Smooth muscle cell (in vitro differentiated cells): ENCODE results near the gene MAGEB17. TPM values are rescaled to one million over a fixed set of nuclear protein-coding genes. Genes with fewer than 3 reads are reported as not detected.
"Not testable (repeated sequence)": the region's sequence is repeated elsewhere in the genome, so short reads cannot be mapped to it uniquely, and the experiment has no call there.

Experiments
- DNase-seq: peaks from one replicate; lab custom pipeline; 2025; ENCODE audit not compliant: unreplicated experiment; lab: John Stamatoyannopoulos, UW
- H2AFZ ChIP-seq: fragments of 200-600 bp; sonication (generic); 2 replicates; pipeline ENCODE4 v1.6.0; 2016; ENCODE audit warnings: antibody characterized with exemption, low read depth, mild to moderate bottlenecking
- H3F3A ChIP-seq: fragments of 200-600 bp; sonication (generic); 2 replicates; pipeline ENCODE4 v1.6.0; 2017; ENCODE audit warnings: antibody characterized with exemption, low read depth
- H3K27ac ChIP-seq: fragments of 200-600 bp; sonication (generic); 2 replicates; pipeline ENCODE4 v1.5.1; 2016; ENCODE audit warnings: low read depth, mild to moderate bottlenecking
- H3K27me3 ChIP-seq: fragments of 200-600 bp; sonication (generic); 2 replicates; pipeline ENCODE4 v1.6.1; 2016; ENCODE audit warnings: low read depth, mild to moderate bottlenecking
- H3K36me3 ChIP-seq: fragments of 200-600 bp; sonication (generic); 2 replicates; pipeline ENCODE4 v1.5.1; 2016; ENCODE audit warnings: low read depth
- H3K4me1 ChIP-seq: fragments of 200-600 bp; sonication (generic); 2 replicates; pipeline ENCODE4 v1.5.1; 2016; ENCODE audit warnings: low read depth
- H3K4me2 ChIP-seq: fragments of 200-600 bp; sonication (generic); 2 replicates; pipeline ENCODE4 v1.6.0; 2016; ENCODE audit warnings: mild to moderate bottlenecking
- H3K4me3 ChIP-seq: fragments of 200-600 bp; sonication (generic); 2 replicates; pipeline ENCODE4 v1.5.1; 2016; ENCODE audit warnings: mild to moderate bottlenecking
- H3K79me2 ChIP-seq: fragments of 200-600 bp; sonication (generic); 2 replicates; pipeline ENCODE4 v1.6.0; 2016; ENCODE audit warnings: low read depth, mild to moderate bottlenecking
- H3K9ac ChIP-seq: fragments of 200-600 bp; sonication (generic); 2 replicates; pipeline ENCODE4 v1.6.0; 2016; ENCODE audit warnings: low read depth
- H3K9me3 ChIP-seq: fragments of 200-600 bp; sonication (generic); replicated peaks from 2 replicates; pipeline ENCODE4 v1.5.1; 2016; ENCODE audit warnings: low read depth
- H4K20me1 ChIP-seq: fragments of 200-600 bp; sonication (generic); 2 replicates; pipeline ENCODE4 v1.6.0; 2016; ENCODE audit warnings: low read depth
- WGBS: methylation state at CpG from one replicate; pipeline ENCODE4 v1.1.7; 2016; ENCODE audit warnings: low lambda C conversion rate; 5-methylcytosine and 5-hydroxymethylcytosine counted together
- polyA plus RNA-seq: library from polyadenylated mRNA; unstranded; fragments of >200 nt; fragmentation: Nextera tagmentation; extraction: Ambion mirVana; gene quantifications from 2 replicates; pipeline ENCODE4 v1.2.1, GENCODE V29; 2016
- total RNA-seq: library from RNA; depleted of rRNA; stranded (reverse); fragments of >200 nt; gene quantifications from 2 replicates; pipeline ENCODE4 v1.2.3, GENCODE V29; 2014
- TF ChIP-seq, protein P1 (sequence below): fragments of 200-600 bp; sonication (generic); IDR thresholded peaks from 2 replicates; pipeline ENCODE4 v1.5.1; 2017; ENCODE audit warnings: borderline replicate concordance, mild to moderate bottlenecking, antibody characterized with exemption; ENCODE audit not compliant: insufficient read depth, poor library complexity, severe bottlenecking

MAGEB17 gene
- total and polyA plus RNA-seq, 2 experiments from 2014 or later = 0.32 TPM; not detected in 1

DNA sequence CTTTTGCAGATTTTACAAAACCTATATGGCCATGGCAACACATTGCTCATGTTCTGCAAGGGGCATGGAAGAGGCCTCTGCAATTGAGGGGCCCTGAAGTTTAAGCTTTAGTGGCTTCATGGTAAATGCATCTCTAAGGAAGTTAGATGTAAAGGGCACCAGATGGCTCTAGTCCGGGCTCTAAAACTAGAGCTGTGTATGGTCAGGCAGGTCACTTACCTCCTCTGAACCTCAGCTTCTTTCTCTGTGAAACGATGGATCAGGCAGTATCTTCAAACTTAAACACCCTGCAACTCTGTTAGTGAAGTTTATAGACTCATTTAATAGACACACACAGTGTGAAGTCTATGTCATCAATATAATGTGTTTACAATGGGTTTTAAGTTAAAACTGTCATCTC, 10.0 kb downstream of the MAGEB17 start:
- no peaks in the 10 kb centered on the region for H3K27me3 ChIP-seq
- H3K4me2 ChIP-seq = no peak overlapping the region
- 43% methylated on average over 2 of the region's 2 CpGs for WGBS
- H3K79me2 ChIP-seq = no peaks in the 10 kb centered on the region
- H3K9ac ChIP-seq = no peak overlapping the region
- H3F3A ChIP-seq = no peaks in the 10 kb centered on the region
- no peaks in the 10 kb centered on the region for H3K9me3 ChIP-seq
- no peak for DNase-seq
- H3K4me3 ChIP-seq = no peak overlapping the region
- TF ChIP-seq, protein P1, sequence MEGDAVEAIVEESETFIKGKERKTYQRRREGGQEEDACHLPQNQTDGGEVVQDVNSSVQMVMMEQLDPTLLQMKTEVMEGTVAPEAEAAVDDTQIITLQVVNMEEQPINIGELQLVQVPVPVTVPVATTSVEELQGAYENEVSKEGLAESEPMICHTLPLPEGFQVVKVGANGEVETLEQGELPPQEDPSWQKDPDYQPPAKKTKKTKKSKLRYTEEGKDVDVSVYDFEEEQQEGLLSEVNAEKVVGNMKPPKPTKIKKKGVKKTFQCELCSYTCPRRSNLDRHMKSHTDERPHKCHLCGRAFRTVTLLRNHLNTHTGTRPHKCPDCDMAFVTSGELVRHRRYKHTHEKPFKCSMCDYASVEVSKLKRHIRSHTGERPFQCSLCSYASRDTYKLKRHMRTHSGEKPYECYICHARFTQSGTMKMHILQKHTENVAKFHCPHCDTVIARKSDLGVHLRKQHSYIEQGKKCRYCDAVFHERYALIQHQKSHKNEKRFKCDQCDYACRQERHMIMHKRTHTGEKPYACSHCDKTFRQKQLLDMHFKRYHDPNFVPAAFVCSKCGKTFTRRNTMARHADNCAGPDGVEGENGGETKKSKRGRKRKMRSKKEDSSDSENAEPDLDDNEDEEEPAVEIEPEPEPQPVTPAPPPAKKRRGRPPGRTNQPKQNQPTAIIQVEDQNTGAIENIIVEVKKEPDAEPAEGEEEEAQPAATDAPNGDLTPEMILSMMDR = no peak
- H3K27ac ChIP-seq = no peak overlapping the region
- H4K20me1 ChIP-seq = no peaks in the 10 kb centered on the region
- H3K36me3 ChIP-seq = no peaks in the 10 kb centered on the region
- peaks cover 15% of the 10 kb centered on the region for H3K4me1 ChIP-seq
- H2AFZ ChIP-seq = no peak overlapping the region

DNA sequence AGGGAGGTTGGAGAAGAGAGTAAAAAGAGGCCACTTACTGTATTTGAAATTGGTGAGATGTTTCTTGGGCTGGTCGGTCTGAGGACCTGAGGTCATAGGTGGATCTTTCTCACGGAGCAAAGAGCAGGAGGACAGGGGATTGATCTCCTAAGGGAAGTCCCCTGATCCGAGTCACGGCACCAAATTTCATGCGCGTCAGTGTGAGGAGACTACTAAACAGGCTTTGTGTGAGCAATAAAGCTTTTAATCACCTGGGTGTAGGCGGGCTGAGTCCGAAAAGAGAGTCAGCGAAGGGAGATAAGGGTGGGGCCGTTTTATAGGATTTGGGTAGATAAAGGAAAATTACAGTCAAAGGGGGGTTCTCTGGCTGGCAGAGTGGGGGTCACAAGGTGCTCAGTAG, 16.6 kb downstream of the MAGEB17 start:
- 15% methylated on average over 10 of the region's 10 CpGs for WGBS
- DNase-seq, H3K79me2 ChIP-seq, H4K20me1 ChIP-seq, H2AFZ ChIP-seq, H3K27me3 ChIP-seq, H3K36me3 ChIP-seq, H3K9me3 ChIP-seq, H3F3A ChIP-seq: not testable (repeated sequence)
- peaks cover 13% of the 10 kb centered on the region for H3K4me1 ChIP-seq
- H3K9ac ChIP-seq = peak overlapping the region; percentile 74
- H3K4me2 ChIP-seq = peak overlapping the region; percentile 81
- peak overlapping the region; percentile 96 for H3K27ac ChIP-seq
- H3K4me3 ChIP-seq = peak overlapping the region; percentile 38

DNA sequence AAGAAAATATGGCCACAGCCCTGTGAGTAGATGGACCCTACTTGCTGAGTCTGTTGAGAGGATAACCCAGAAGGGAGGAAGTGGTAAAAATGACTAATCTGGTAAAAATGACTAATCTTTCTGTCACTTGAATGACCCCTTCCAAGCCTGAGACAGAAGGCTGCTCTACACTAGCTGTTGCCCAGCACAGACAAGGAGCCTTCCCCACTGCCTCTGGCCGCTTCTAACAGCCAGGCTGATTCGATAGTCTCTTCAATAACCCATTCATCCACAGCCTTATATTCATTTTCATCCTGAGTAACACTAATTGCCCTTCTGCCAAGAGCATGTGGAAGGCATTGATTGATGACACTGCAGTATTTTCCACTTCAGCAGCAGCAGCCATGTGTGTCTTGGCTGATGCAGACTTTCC, 18.4 kb downstream of the MAGEB17 start:
- Histone ChIP-seq H3K27ac (peak overlapping the region; percentile 96), H3K4me3 (no peak overlapping the region), H3F3A (no peaks in the 10 kb centered on the region), H4K20me1 (no peaks in the 10 kb centered on the region), H3K27me3 (no peaks in the 10 kb centered on the region), H2AFZ (no peak overlapping the region), H3K4me1 (peaks cover 10% of the 10 kb centered on the region), H3K9ac (peak overlapping the region; percentile 7), H3K36me3 (no peaks in the 10 kb centered on the region), H3K79me2 (no peaks in the 10 kb centered on the region), H3K4me2 (peak overlapping the region; percentile 68), H3K9me3 (no peaks in the 10 kb centered on the region)
- TF ChIP-seq, protein P1 = no peak
- 4% methylated on average over 2 of the region's 2 CpGs for WGBS
- DNase-seq = no peak

DNA sequence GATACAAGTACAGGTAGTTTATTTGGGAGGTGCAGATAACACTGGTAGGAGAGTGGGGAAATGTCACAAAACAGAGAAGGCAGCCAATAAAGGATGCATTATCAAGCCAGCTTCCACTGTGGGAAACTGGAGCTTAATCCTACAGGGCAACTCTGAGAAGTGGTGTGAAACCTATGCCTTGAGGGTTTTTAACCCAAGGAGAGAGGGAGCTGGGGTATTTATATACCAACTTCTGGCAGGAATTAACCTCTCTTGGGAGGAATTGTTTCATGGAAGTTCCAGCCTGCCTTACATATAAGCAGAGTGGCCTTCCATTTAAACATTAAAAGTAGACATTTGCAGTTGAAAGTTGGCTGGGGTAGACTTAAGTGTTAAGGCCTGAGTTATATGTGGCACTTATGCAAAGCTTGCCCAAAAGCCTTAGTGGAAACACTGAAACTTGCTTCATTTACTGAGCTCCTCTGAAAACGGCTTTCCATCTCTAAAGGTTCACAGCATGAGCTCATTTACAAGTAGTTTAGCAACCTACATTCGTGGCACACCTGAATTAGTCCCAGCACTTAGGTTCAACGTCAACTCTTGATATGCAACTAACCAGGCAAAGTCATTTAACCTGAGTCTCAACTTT, 19.2 kb downstream of the MAGEB17 start:
- Histone ChIP-seq H3K4me3 (no peak overlapping the region), H3F3A (no peaks in the 10 kb centered on the region), H2AFZ (no peak overlapping the region), H3K27me3 (no peaks in the 10 kb centered on the region), H3K36me3 (no peaks in the 10 kb centered on the region), H3K4me1 (peaks cover 10% of the 10 kb centered on the region), H3K9ac (peak overlapping the region; percentile 7), H3K27ac (peak overlapping the region; percentile 96), H3K4me2 (peak overlapping the region; percentile 35), H4K20me1 (no peaks in the 10 kb centered on the region), H3K9me3 (no peaks in the 10 kb centered on the region), H3K79me2 (no peaks in the 10 kb centered on the region)
- no peak for DNase-seq
- WGBS = 51% methylated on average over 3 of the region's 3 CpGs
- TF ChIP-seq, protein P1 = no peak
